HG03175 (cell line): ENCODE data around the gene TMPRSS13.
"Not testable (repeated sequence)": the region's sequence is repeated elsewhere in the genome, so short reads cannot be mapped to it uniquely, and the experiment has no call there.

Experiments
- ATAC-seq: cut with Tn5 transposase; IDR thresholded peaks from one replicate; pipeline ENCODE4 v1.9.1; 2021; ENCODE audit warnings: mild to moderate bottlenecking, moderate library complexity; ENCODE audit not compliant: unreplicated experiment

Gene TMPRSS13

GRCh38 chr11:117929142-117929915, at the start of gene TMPRSS13:
Gene TMPRSS13, minus strand, starts transcription at chr11:117929402. Its CDS starts 95 bp downstream, at chr11:117929307.
- ATAC-seq = no peak

DNA sequence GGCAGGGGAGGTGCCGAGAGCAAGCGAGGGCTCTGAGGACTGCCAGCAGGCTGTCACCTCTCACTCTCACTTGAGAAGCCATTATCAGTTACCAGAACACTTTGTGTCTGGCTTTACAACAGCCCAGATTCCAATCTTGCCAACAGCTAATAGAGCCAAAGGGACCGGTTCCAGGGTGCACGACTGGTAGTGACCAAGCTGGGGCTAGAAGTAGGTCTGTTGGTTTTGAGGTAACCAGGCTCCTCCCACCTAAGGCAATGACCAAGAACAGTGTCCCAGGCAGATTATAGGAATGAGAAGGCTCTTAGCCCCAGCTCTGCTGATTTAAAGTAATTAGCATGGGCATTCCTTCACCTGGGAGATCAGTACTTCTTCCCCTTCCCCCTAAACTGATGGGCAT, 49.8 kb upstream of the TMPRSS13 start:
- no peak for ATAC-seq

GRCh38 chr11:117978291-117978910, 49.2 kb upstream of the TMPRSS13 start:
- not testable (repeated sequence) for ATAC-seq

GRCh38 chr11:117977612-117978264, 48.5 kb upstream of the TMPRSS13 start:
- ATAC-seq = not testable (repeated sequence)

DNA sequence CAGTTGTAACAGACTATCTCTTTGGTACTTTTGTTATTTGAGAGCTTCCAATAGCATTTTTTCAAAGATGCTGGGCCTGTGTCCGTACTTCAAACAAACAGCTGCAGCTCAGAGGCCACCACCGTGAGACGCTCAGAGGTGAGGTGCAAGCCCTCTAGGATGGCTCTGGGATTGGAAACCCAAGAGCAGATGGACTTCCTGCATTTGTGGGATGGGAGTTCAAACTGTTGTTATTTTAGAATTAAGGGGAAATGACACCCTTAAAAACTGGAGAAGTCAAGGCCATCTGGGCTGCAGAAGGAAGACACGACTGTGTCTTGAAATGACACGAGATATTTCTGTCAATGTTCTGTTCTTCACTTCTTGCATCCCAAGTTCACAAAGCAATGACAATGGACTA, 47.8 kb upstream of the TMPRSS13 start:
- no peak for ATAC-seq

DNA sequence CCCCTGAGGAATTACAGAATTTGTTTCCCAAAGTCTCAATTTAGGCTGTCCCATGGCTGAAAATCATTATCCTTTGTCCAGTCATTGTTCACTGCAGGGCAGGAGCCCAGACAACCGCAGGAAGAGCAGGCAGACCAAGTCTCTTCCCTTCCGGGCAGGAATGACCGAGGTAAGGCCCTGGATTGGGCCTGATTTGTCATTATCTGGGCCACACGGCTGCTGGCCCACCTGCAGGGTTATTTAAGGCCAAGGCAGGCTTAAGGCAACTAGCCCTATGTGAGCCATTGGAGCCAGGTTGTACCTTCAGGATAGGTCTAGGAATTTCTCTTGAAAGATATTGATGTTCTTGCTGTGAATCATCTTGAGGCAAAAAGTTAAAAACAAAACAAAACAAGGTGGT, 47.2 kb upstream of the TMPRSS13 start:
- ATAC-seq = no peak

DNA sequence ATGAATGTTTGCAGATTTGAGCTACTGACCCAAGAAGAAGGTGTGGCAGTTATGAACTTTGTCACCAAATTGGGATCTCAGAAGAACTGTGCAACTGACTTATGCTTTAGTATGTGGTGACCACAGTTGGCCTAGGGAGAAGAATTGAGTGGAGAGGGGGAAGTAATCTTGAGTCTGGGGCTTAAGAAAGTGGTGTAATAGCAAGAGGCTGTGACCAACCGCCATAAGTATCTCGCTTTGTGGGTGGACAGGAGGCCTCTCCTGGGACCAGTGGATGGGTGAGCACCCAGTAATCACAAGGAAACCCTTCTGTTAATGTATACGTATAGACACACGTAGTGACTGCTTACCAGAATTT, 44.3 kb upstream of the TMPRSS13 start:
- no peak for ATAC-seq

DNA sequence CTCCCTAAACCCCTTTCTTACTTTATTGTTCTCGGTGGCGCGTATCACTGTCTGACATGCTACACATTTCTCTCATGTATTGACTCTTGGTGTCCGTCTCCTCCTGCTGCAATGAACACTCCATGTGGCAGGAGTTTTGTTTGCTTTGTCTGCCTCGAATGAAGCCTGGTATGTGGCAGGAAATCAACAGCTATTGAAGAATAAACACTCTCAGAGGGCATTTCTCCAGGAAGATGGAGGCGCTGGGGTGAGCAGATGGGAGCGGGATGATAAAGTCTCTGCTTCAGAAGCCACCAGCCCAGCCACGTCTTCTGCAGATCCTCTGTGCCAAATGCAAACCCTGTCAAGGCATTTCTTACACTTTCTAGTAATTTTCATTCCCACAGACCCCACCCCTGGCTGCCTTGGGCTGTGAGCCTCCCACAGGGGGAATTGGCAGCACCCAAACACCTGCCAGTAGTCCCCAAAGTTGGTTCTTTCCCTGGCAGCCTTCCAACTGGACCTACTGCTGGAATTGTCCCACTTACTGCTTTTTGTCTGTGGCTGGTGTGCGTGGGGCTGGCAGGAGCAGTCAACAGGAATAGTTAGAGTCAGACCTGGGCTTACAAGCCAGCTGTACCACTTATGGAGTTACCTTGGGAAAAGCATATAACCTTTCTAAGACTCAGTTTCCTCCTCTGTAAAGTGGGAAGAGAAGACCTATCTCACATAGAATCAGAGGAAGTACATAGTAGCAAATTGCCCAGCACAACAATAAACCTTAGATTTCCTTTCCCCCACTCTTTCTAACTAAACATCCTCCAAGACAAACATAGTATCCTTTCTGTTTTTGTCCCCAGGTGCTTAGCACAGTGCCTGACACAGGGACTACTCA, 43.7 kb upstream of the TMPRSS13 start:
- ATAC-seq = no peak

DNA sequence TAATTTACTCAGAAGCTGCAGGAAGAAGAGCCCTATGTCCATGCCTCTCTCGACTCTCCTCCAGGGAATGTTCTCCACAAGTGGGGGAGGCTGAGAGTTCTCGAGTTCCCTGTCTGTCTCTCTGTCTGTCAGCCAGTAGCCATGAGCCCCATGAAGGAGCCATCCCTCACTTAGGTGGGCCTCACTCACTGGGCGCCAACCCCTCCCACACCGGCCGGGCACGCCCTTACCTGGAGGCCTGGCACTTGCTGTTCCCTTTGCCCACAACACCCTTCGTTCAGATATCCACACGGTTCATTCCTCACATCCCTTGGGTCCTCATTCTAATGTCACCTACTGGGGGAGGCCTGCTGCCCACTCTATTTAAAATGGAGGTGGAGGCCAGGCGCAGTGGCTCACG, 42.8 kb upstream of the TMPRSS13 start:
- no peak for ATAC-seq

DNA sequence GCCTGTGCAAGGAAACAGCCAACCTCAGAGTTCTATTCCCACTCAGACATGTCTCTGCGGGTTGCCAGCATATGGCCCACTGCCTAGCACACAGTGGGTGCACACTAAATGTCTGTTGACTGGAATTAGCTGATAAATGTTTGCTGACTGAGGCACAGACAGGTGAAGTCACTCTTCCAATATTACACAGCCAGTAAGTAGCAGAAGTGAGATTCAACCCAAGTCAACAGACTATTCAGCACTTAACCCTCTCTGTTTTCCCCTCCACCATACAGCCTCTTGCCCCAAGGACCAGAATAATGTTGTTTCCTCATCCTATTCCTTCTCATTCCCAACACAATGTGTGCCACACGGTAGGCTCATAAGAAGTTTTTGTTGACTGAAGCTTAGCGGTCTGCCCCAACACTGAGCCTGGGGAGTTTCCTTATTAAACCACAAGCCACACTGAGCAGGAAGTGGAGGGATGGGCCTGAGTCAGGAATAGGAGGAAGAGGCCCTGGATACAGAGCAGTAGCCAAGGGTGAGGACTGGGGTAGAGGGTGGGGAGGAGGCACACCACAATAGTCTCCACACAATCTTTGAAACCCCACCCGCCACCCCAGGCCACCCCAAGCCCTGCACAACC, 41.3 kb upstream of the TMPRSS13 start:
- no peak for ATAC-seq

GRCh38 chr11:117969160-117969991, 40.2 kb upstream of the TMPRSS13 start:
- ATAC-seq = no peak

GRCh38 chr11:117966908-117967307, 37.7 kb upstream of the TMPRSS13 start:
- ATAC-seq = no peak

GRCh38 chr11:117962826-117963225, 33.6 kb upstream of the TMPRSS13 start:
- no peak for ATAC-seq

- no peak for ATAC-seq
Observed at GRCh38 chr11:117961896-117962295, 32.7 kb upstream of the TMPRSS13 start.

- ATAC-seq = no peak
Observed at GRCh38 chr11:117960406-117960805, 31.2 kb upstream of the TMPRSS13 start.

DNA sequence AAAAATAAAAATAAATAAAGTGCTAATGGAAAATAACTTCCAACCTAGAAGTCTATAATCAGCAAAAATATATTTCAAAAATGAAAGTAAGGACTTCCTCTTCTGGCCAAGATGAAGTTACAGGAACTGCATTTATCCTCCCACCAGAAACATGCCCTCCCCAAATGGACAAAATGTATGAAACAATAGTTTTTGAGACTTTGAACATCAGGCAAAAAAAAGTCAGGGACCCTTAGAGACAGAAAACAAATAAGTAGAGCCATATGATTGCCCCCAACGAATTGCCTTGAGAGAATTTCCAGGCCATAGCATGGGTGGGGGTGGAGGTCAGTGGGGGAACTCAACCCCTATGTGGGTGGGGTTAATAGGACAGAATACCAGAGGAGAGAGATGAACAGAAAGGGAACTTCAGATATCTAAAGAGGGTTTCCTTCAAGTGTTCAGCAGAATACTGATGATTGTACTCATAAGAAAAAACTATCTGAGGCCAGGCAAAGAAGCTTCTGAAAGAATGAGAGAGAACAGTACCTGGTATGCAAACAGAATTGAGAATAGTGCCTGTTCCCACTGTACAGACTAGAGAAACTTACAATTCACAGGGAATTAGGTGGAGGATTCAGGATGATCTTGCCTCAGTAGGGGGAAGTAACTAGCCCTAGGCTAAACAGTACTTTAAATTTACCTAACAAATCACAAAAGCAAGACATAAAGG, 30.4 kb upstream of the TMPRSS13 start:
- no peak for ATAC-seq

DNA sequence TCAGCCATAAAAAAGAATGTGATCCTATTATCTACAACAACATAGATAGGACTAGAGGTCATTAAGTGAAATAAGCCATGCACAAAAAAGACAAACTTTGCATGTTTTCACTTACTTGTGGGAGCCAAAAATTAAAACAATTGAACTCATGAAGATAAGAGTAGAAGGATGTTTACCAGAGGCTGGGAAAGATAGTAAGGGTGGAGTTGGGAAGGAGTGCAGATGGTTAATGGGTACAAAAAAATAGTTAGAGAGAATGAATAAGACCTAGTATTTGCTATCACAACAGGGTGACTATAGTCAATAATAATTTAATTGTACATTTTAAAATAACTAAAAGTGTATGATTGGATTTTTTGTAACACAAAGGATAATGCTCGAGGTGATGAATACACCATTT, 29.7 kb upstream of the TMPRSS13 start:
- ATAC-seq = no peak

DNA sequence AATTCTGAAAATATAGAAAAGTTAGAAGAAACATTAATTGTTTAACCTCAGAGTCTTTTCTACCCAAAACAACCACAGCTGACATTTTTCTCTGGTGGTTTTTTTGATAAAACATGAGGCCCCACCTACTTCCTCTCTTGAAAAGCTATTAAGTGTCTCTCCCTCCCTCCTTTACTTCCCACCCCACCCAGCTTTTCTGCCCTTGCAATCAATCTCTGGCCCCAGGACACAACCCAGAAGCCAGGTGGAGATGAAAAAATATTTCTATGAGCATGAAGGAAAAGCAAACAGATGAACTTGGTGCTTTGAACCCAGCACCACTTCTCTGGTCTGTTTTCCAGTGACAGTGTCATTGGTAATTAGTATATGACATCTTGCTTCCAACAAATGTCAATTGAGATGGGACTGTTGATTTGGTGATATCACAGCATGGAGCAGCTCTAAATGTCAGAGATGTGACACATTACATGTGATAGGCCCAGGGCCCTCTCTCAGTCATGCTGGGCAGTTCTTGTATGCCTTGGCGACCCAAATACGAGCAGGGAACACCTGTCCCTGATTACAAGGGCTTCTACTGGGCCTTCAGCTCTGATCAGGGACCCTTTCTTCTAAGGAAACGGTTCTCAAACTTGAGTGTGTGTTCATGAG, 23.9 kb upstream of the TMPRSS13 start:
- ATAC-seq = no peak
